Measurements from ENCODE around the gene AOPEP.

GRCh38 chr9:94926431-94926800, 199.9 kb downstream of the AOPEP start:
- TF ChIP-seq POLR2A (IDR thresholded peaks at IDR 0.05; ENCODE audit: low read depth) (no peak), CTCF (IDR thresholded peaks at IDR 0.05) (no peak)

Measured in esophagus muscularis mucosa (tissue), 3 donors.